Keratinocyte (primary cell): ENCODE measurements around the gene GRIN1. TPM values are rescaled to one million over a fixed set of nuclear protein-coding genes. Genes with fewer than 3 reads are reported as not detected.
A peak's percentile ranks its signal among the peaks of the same experiment; 100 is the strongest.

Source experiments
- DNase-seq: peaks from one replicate; pipeline ENCODE4 v3.0.0-alpha.2; 2011; ENCODE audit warnings: low read depth, missing footprints, low spot score
- FAIRE-seq: peaks from 2 replicates; lab custom pipeline; 2011; peaks lifted over from hg19 to GRCh38; lab: Jason Lieb, UNC
- H2AFZ ChIP-seq: 2 replicates; pipeline ENCODE4 v1.6.0; 2012; ENCODE audit warnings: low read length, control low read depth, inconsistent platforms; ENCODE audit not compliant: control insufficient read depth
- H3K27ac ChIP-seq: 2 replicates; pipeline ENCODE4 v1.5.1; 2011; ENCODE audit warnings: low read length; ENCODE audit not compliant: control insufficient read depth, insufficient read depth
- H3K27me3 ChIP-seq: 3 replicates; pipeline ENCODE4 v1.6.0; 2011; ENCODE audit warnings: low read length; ENCODE audit not compliant: control insufficient read depth, insufficient read depth; ENCODE audit errors: extremely low read depth
- H3K36me3 ChIP-seq, 2 experiments: 2 replicates in 1 of 2; 3 replicates in 1 of 2; pipeline ENCODE4 v1.5.1; 2011; ENCODE audit warnings: low read length in 2 of 2, mild to moderate bottlenecking in 1 of 2; ENCODE audit not compliant: control insufficient read depth in 2 of 2, insufficient read depth in 2 of 2; ENCODE audit errors: extremely low read depth in 1 of 2
- H3K4me1 ChIP-seq: 3 replicates; pipeline ENCODE4 v1.5.1; 2011; ENCODE audit warnings: low read length; ENCODE audit not compliant: control insufficient read depth, insufficient read depth; ENCODE audit errors: extremely low read depth
- H3K4me2 ChIP-seq: 3 replicates; pipeline ENCODE4 v1.6.0; 2011; ENCODE audit warnings: low read depth, low read length; ENCODE audit not compliant: control insufficient read depth, insufficient read depth; ENCODE audit errors: extremely low read depth
- H3K4me3 ChIP-seq, 3 experiments: fragments of 200-600 bp in 1 of 3; sonication (generic) in 1 of 3; 2 replicates in 2 of 3; 3 replicates in 1 of 3; pipeline ENCODE4 v1.5.1; 2011 to 2016; ENCODE audit warnings: low read length in 3 of 3, mild to moderate bottlenecking in 3 of 3, control low read depth in 2 of 3, inconsistent platforms in 1 of 3, low read depth in 1 of 3, mixed read lengths in 1 of 3, mixed run types in 1 of 3, moderate library complexity in 1 of 3; ENCODE audit not compliant: control insufficient read depth in 2 of 3, insufficient read depth in 2 of 3; ENCODE audit errors: extremely low read depth in 1 of 3
- H3K79me2 ChIP-seq: 2 replicates; pipeline ENCODE4 v1.6.0; 2012; ENCODE audit warnings: low read length; ENCODE audit not compliant: control insufficient read depth, insufficient read depth
- H3K9ac ChIP-seq: 3 replicates; pipeline ENCODE4 v1.6.0; 2011; ENCODE audit warnings: low read length; ENCODE audit not compliant: control insufficient read depth, insufficient read depth; ENCODE audit errors: extremely low read depth
- H3K9me1 ChIP-seq: 3 replicates; pipeline ENCODE4 v1.6.0; 2011; ENCODE audit warnings: low read length; ENCODE audit not compliant: control insufficient read depth, insufficient read depth; ENCODE audit errors: extremely low read depth
- H3K9me3 ChIP-seq: 2 replicates; pipeline ENCODE4 v1.5.1; 2012; ENCODE audit warnings: low read depth, low read length; ENCODE audit not compliant: control insufficient read depth
- H4K20me1 ChIP-seq: 3 replicates; pipeline ENCODE4 v1.6.0; 2011; ENCODE audit warnings: low read length; ENCODE audit not compliant: control insufficient read depth, insufficient read depth; ENCODE audit errors: extremely low read depth
- CTCF ChIP-seq, 3 experiments: IDR thresholded peaks in 1 of 3; conservative IDR thresholded peaks in 1 of 3; optimal IDR thresholded peaks in 1 of 3; 2 replicates in 2 of 3; 3 replicates in 1 of 3; pipeline versions ENCODE3 to v1.5.1; 2011; ENCODE audit warnings: low read length in 3 of 3, mild to moderate bottlenecking in 3 of 3, moderate library complexity in 2 of 3, control low read depth in 1 of 3, inconsistent platforms in 1 of 3; ENCODE audit not compliant: insufficient read depth in 2 of 3; ENCODE audit errors: extremely low read depth in 1 of 3
- EZH2 ChIP-seq: IDR thresholded peaks from one replicate; pipeline ENCODE4 v1.6.1; 2012; ENCODE audit warnings: inconsistent platforms, mild to moderate bottlenecking, low read length, moderate library complexity
- dilution Hi-C: fragments of 300-500 bp; cut with MboI; formaldehyde crosslinking; loops from one replicate; pipeline ENCODE4 v1.7.0; 2020; ENCODE audit warnings: low sequenced_read_pairs; ENCODE audit not compliant: extremely low pct_ligation_motif_present
- polyA plus RNA-seq, 5 experiments: library from polyadenylated mRNA; depleted of rRNA in 3 of 5; stranded (reverse) in 3 of 5; stranded (forward) in 1 of 5; unstranded in 1 of 5; fragments of >200 nt; gene quantifications; 1 replicate in 1 of 5; 2 replicates in 3 of 5; 3 replicates in 1 of 5; pipeline versions ENCODE4 v1.2.1 to v1.2.3, GENCODE V29; 2011 to 2012; ENCODE audit warnings: missing spikeins in 2 of 5, low read depth in 1 of 5, low replicate concordance in 1 of 5

The GRIN1 gene
- polyA plus RNA-seq, 1 donor (not counting 4 experiments of a cell fraction or from before 2014, with no cell fraction given), result 0.03 TPM

GRCh38 chr9:137212520-137212919, 73.6 kb downstream of the GRIN1 start:
- H3K27me3 ChIP-seq, result no peaks in the 10 kb centered on the region
- H4K20me1 ChIP-seq, result no peaks in the 10 kb centered on the region
- peaks cover 8 to 27% of the 10 kb centered on the region in 2 experiments for H3K36me3 ChIP-seq
- no peak overlapping the region for H3K4me3 ChIP-seq
- no peak overlapping the region for H3K27ac ChIP-seq
- H3K4me2 ChIP-seq, result no peak overlapping the region
- H3K9me1 ChIP-seq, result no peaks in the 10 kb centered on the region
- DNase-seq, result no peak
- H3K79me2 ChIP-seq, result peaks cover under 1% of the 10 kb centered on the region
- dilution Hi-C loops, result no loop called here
- no peak for FAIRE-seq
- no peaks in the 10 kb centered on the region for H3K9me3 ChIP-seq
- peaks cover 9% of the 10 kb centered on the region for H3K4me1 ChIP-seq
- no peak overlapping the region for H2AFZ ChIP-seq
- no peak overlapping the region for H3K9ac ChIP-seq
- TF ChIP-seq CTCF (optimal IDR thresholded peaks at IDR 0.05 in 1 of 3, IDR thresholded peaks at IDR 0.05 in 1 of 3, conservative IDR thresholded peaks at IDR 0.05 in 1 of 3; ENCODE audit: extremely low read depth in 1 of 3, insufficient read depth in 2 of 3, low read length in 3 of 3) (peak in 1 of 3 experiments; percentile 14), EZH2 (no peak)

GRCh38 chr9:137213160-137214060, 74.5 kb downstream of the GRIN1 start:
- Histone ChIP-seq H3K4me3 (no peak overlapping the region), H4K20me1 (no peaks in the 10 kb centered on the region), H2AFZ (no peak overlapping the region), H3K9me3 (no peaks in the 10 kb centered on the region), H3K9me1 (no peaks in the 10 kb centered on the region), H3K9ac (no peak overlapping the region), H3K4me1 (peaks cover 15% of the 10 kb centered on the region), H3K79me2 (no peaks in the 10 kb centered on the region), H3K36me3 (peaks cover 8 to 27% of the 10 kb centered on the region in 2 experiments), H3K27ac (no peak overlapping the region), H3K27me3 (no peaks in the 10 kb centered on the region), H3K4me2 (no peak overlapping the region)
- FAIRE-seq, result no peak
- TF ChIP-seq EZH2 (no peak), CTCF (optimal IDR thresholded peaks at IDR 0.05 in 1 of 3, IDR thresholded peaks at IDR 0.05 in 1 of 3, conservative IDR thresholded peaks at IDR 0.05 in 1 of 3; ENCODE audit: extremely low read depth in 1 of 3, insufficient read depth in 2 of 3, low read length in 3 of 3) (peak in 2 of 3 experiments; percentile 14 to 38)
- dilution Hi-C loops, result no loop called here
- DNase-seq, result no peak
